ENCODE results near the gene VWA8. TPM values are rescaled to one million over a fixed set of nuclear protein-coding genes. Genes with fewer than 3 reads are reported as not detected.

Gene VWA8
- total RNA-seq, 1 donor from 2014 or later = 15.8 TPM

DNA sequence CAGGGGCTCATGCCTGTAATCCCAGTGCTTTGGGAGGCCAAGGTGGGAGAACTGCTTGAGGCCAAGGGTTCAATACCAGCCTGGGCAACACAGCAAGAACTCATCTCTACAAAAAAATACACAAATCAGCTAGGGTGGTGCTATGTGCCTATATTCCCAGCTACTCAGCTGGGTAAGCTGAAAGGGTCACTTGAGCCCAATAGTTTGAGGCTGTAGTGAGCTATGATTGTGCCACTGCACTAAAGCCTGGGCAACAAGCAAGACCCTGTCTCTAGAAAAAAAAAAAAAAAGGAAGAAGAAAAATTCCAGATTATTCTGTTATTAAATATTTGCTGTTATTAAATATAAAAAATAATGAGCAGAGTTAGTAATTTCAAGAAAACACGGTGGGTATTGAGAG, 372.5 kb downstream of the VWA8 start:
- H3K36me3 Mint-ChIP-seq (ENCODE audit: unreplicated experiment) = peaks cover 21% of the 10 kb centered on the region
- H3K9me3 Mint-ChIP-seq (ENCODE audit: unreplicated experiment) = no peaks in the 10 kb centered on the region
- H3K4me3 Mint-ChIP-seq (ENCODE audit: unreplicated experiment) = no peak overlapping the region
- no peak for DNase-seq (ENCODE audit: extremely low spot score, unreplicated experiment)
- no peak overlapping the region for H3K27ac Mint-ChIP-seq (ENCODE audit: unreplicated experiment)
- TF ChIP-seq, protein P1, sequence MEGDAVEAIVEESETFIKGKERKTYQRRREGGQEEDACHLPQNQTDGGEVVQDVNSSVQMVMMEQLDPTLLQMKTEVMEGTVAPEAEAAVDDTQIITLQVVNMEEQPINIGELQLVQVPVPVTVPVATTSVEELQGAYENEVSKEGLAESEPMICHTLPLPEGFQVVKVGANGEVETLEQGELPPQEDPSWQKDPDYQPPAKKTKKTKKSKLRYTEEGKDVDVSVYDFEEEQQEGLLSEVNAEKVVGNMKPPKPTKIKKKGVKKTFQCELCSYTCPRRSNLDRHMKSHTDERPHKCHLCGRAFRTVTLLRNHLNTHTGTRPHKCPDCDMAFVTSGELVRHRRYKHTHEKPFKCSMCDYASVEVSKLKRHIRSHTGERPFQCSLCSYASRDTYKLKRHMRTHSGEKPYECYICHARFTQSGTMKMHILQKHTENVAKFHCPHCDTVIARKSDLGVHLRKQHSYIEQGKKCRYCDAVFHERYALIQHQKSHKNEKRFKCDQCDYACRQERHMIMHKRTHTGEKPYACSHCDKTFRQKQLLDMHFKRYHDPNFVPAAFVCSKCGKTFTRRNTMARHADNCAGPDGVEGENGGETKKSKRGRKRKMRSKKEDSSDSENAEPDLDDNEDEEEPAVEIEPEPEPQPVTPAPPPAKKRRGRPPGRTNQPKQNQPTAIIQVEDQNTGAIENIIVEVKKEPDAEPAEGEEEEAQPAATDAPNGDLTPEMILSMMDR (IDR thresholded peaks at IDR 0.05) = no peak
- no peaks in the 10 kb centered on the region for H3K27me3 Mint-ChIP-seq (ENCODE audit: unreplicated experiment)
- peaks cover 20% of the 10 kb centered on the region for H3K4me1 Mint-ChIP-seq (ENCODE audit: unreplicated experiment)

DNA sequence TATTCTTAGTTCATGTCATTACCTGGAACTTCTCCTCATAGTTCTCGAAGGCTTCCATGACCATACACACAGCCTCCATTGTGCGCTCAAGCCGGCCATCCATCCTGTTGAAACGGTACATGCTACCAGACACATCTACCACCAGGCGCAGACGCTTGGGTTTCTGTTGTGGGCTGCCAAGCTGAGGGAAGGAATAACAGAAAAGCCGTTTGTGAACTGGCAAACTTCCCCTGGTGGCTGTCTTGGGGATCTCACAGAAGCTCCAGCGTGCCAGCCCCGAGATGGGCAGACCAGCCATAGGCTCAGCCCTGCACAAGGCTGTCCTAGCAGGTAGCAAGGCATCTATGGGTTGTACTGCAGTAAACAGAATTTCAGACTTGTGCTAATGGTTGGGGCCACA, 373.4 kb downstream of the VWA8 start:
- TF ChIP-seq, protein P1 (IDR thresholded peaks at IDR 0.05) = no peak
- H3K4me3 Mint-ChIP-seq (ENCODE audit: unreplicated experiment) = no peak overlapping the region
- peaks cover 17% of the 10 kb centered on the region for H3K4me1 Mint-ChIP-seq (ENCODE audit: unreplicated experiment)
- H3K9me3 Mint-ChIP-seq (ENCODE audit: unreplicated experiment) = no peaks in the 10 kb centered on the region
- no peak overlapping the region for H3K27ac Mint-ChIP-seq (ENCODE audit: unreplicated experiment)
- no peaks in the 10 kb centered on the region for H3K27me3 Mint-ChIP-seq (ENCODE audit: unreplicated experiment)
- peaks cover 21% of the 10 kb centered on the region for H3K36me3 Mint-ChIP-seq (ENCODE audit: unreplicated experiment)
- DNase-seq (ENCODE audit: extremely low spot score, unreplicated experiment) = no peak

DNA sequence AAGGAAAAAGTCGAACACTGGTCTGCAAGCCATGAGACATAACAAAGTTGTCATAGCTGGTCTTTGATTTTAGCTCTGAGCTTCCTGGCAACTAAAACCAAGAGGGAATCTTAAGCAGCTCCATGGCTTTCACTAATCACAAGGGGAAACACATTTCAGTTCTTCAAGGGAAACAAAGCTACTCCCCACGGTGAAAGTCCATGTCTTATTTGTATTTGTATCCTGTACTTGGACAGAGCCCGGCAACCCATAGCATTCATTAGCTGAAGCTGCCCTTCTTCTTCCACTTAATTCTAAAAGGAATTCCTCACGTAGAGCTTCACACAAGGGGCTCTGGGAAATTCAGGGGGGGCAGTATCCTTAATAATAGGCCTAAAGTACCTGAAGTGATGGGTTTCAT, 374.7 kb downstream of the VWA8 start:
- no peak overlapping the region for H3K27ac Mint-ChIP-seq (ENCODE audit: unreplicated experiment)
- peaks cover 20% of the 10 kb centered on the region for H3K4me1 Mint-ChIP-seq (ENCODE audit: unreplicated experiment)
- DNase-seq (ENCODE audit: extremely low spot score, unreplicated experiment) = no peak
- no peaks in the 10 kb centered on the region for H3K27me3 Mint-ChIP-seq (ENCODE audit: unreplicated experiment)
- H3K36me3 Mint-ChIP-seq (ENCODE audit: unreplicated experiment) = peaks cover 21% of the 10 kb centered on the region
- H3K4me3 Mint-ChIP-seq (ENCODE audit: unreplicated experiment) = no peak overlapping the region
- TF ChIP-seq, protein P1 (IDR thresholded peaks at IDR 0.05) = no peak
- no peaks in the 10 kb centered on the region for H3K9me3 Mint-ChIP-seq (ENCODE audit: unreplicated experiment)

DNA sequence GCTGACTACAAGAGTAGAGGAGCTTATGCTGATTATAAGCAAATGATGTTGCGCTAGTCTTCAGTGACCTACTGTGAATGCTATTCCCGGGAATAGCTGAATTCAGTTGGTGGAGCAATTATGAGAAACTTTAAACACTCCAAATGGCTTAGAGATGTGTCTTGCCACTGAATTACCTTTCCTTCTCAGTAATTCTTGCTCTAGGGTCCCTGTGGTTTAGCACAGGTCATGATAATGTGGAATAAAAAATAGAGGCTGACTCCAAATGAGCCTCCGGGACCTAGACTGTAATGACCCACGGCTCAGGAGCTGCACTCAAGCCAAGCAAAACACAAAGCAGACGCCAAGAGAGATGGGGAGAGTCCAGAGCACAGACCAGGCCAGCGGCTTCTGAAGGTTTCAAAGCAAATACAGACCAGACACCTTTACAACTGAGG, 378.9 kb downstream of the VWA8 start:
- H3K27me3 Mint-ChIP-seq (ENCODE audit: unreplicated experiment) = no peaks in the 10 kb centered on the region
- peaks cover 2% of the 10 kb centered on the region for H3K4me1 Mint-ChIP-seq (ENCODE audit: unreplicated experiment)
- peaks cover 11% of the 10 kb centered on the region for H3K36me3 Mint-ChIP-seq (ENCODE audit: unreplicated experiment)
- H3K9me3 Mint-ChIP-seq (ENCODE audit: unreplicated experiment) = no peaks in the 10 kb centered on the region
- no peak for DNase-seq (ENCODE audit: extremely low spot score, unreplicated experiment)
- TF ChIP-seq, protein P1 (IDR thresholded peaks at IDR 0.05) = no peak
- no peak overlapping the region for H3K27ac Mint-ChIP-seq (ENCODE audit: unreplicated experiment)
- H3K4me3 Mint-ChIP-seq (ENCODE audit: unreplicated experiment) = no peak overlapping the region

DNA sequence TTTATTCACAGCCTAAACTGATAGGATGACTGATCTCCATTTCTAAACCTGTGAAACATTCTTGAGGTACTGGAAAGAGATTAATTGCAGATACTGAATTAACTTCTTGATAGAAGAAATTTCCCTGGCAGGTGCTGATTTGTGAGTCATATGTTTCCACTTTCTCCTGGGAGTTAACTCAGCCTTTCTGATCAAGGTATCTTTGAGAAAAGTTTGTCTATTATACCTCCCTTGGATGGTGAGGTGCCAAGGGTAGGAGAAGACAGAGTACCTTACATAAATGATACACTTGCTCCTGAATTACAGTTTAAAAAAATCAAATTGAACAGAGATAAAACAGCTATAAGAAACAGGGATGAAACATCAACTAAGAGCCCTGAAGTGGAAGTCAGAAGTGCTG, 380.6 kb downstream of the VWA8 start:
- no peaks in the 10 kb centered on the region for H3K9me3 Mint-ChIP-seq (ENCODE audit: unreplicated experiment)
- H3K4me1 Mint-ChIP-seq (ENCODE audit: unreplicated experiment) = peaks cover 2% of the 10 kb centered on the region
- TF ChIP-seq, protein P1 (IDR thresholded peaks at IDR 0.05) = no peak
- H3K27ac Mint-ChIP-seq (ENCODE audit: unreplicated experiment) = no peak overlapping the region
- no peak overlapping the region for H3K4me3 Mint-ChIP-seq (ENCODE audit: unreplicated experiment)
- no peak for DNase-seq (ENCODE audit: extremely low spot score, unreplicated experiment)
- no peaks in the 10 kb centered on the region for H3K27me3 Mint-ChIP-seq (ENCODE audit: unreplicated experiment)
- H3K36me3 Mint-ChIP-seq (ENCODE audit: unreplicated experiment) = peaks cover 10% of the 10 kb centered on the region
